NCI-H1417 treated with DMSO at 0.1 percent for 48 hours (cell line): Measurements from ENCODE around the gene ZNF578.
A peak's percentile ranks its signal among the peaks of the same experiment; 100 is the strongest.
"Not testable (repeated sequence)": the region's sequence is repeated elsewhere in the genome, so short reads cannot be mapped to it uniquely, and the experiment has no call there.

Experiments
- DNase-seq: peaks from one replicate; lab custom pipeline; 2025; lab: John Stamatoyannopoulos, UW

ZNF578 gene

DNA sequence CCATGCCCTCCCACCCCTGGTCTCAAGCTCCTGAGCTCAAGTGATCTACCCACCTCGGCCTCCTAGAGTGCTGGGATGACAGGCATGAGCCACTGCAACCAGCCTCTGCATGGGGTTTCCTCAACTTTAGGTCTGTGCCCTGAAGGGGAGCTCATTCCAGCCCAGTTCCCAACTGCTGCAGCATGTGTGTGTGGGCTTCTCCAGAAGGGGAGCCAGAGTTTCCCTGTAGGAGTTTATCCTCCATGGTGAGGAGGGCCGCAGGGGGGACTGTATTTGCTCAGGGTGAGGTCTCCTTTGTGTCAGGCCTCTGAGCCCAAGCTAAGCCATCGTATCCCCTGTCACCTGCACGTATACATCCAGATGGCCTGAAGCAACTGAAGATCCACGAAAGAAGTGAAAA, 62.8 kb downstream of the ZNF578 start:
- no peak for DNase-seq

DNA sequence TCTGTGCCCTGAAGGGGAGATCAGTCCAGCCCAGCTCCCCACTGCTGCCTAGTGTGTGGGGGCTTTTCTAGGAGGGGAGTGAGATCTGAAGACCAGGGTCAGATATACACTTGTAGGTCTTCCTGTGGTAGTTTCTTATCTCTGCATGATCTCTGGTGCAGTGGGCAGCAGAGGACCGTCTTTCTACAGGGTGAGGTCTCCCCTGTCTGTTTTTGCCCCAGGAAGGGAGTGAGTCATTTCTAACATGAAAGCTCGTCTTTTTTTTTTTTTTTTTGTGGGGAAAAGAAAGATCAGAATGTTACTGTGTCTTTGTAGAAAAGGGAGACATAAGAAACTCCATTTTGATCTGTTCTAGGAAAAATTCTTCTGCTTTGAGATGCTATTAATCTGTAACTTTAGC, 65.3 kb downstream of the ZNF578 start:
- no peak for DNase-seq

DNA sequence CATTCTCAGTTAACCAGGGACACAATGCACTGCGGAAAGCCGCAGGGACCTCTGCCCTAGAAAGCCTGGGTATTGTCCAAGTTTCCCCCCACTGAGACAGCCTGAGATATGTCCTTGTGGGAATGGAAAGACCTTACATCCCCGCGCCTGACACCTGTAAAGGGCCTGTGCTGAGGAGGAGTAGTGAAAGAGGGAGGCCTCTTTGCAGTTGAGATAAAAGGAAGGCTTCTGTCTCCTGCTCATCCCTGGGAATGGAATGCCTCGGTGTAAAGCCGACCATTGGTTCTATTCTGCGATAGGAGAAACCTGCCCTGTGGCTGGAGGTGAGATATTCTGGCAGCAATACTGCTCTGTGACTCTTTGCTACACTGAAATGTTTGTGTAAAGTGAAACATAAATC, 65.8 kb downstream of the ZNF578 start:
- not testable (repeated sequence) for DNase-seq

DNA sequence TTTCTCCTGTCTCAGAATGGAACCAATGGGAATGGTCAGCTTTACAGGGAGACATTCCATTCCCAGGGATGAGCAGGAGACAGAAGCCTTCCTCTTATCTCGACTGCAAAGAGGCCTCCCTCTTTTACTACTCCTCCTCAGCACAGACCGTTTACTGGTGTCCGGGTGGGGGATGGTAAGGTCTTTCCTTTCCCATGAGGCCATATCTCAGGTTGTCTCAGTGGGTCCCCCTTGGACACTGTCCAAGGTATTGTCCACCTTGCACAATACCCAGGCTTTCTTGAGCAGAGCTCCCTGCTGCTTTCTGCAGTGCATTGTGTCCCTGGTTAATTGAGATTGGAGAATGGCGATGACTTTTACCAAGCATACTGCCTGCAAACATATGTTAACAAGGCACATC, 66.7 kb downstream of the ZNF578 start:
- no peak for DNase-seq

DNA sequence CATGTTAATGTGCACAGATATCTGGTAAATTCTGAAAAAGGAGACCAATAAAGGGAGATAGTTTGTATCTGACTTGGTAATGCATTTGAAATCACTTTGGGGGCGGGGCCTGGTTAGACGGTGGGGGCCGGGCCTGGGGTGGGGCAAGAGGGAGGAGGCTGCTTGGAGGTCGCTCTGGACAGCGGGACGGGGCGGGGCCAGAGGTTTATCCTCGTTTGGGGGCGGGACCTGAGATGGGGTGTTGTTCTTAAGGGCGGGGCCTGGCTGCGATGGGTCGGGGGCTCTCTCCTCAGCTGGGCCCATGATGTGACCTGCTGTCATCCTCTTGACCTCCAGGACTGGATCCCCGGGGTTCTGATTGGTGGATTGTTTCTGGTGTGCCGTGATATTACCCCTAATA, 69.2 kb downstream of the ZNF578 start:
- DNase-seq: no peak

DNA sequence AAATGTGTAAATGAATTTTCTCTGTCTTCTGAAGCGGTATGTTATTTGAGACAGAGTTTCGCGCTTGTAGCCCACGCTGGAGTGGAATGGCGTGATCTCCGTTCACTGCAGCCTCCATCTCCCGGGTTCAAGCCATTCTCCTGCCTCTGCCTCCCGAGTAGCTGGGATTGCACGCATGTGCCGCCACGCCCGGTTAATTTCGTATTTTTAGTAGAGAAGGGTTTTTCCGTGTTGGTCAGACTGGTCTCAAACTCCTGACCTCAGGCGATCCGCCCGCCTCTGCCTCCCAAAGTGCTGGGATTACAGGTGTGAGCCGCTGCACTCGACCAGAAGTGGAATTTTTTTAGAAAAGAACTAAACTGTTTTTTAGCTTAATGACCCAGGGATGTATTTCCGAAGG, 70.7 kb downstream of the ZNF578 start:
- DNase-seq: no peak

DNA sequence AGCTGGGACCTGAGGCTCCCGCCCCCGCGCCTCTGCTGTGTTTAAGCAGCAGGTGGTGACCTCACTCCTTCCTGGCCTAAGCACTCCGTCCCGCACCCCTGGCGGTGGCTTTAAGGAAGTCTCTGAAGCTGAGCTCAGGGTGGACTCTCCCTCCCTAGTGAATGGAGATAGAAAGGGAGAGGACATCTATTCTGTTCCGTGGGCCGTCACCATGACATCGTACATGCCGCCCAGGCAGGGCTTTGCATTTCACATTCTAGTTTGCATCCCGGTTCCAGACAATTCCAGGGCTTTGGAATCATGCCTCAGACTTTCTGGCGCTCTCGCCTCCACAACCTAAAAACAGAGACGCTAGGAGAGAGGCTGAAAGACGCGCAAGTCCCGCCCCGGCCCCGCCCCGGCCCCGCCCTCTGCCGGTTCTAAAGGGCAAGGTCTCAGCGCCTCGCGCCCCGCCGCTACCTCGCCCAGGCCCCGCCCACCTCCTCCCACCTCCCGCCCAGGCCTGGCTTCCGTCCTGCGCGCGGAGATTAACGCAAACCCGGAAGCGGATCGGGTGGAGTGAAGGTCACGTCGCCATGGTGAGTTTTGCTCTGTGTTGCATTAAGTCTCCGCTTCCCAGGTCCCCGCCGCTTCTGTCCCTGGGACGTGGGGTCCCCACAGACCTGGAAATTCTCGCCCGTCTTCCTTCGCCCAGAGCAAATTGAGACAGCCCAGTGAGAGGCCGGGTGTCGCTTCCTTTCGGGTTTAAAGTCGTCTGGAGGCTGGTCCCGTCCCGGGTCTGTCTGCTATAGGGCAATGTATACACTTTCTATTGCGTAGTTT, 74.0 kb downstream of the ZNF578 start, which contains the start of gene ZNF808:
Gene ZNF808 (plus strand): TSS at position 535 of the 822 bp plus-strand sequence. CDS start 15,617 bp downstream, outside the sequence.
- DNase-seq: peak; percentile 51

DNA sequence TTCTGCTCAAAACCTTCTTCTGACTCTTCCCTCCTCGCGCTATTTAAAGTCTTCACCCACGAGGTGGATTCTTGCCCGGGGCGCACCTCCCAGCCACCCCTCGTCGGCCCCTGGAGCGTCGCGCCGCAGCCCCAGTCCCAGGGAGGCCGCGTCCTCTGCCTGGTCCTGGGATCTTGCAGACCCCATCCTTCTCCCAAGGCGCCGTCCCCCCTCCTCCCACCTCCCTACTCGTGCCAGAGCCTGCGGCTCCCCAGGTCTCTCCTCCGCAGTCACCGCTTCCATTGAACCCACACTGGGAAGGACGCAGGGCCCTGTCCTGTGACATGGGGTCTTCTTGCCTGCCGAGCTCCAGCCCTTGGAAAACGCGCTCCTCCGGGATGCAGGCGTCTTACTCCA, 74.6 kb downstream of the ZNF578 start:
- DNase-seq: no peak

DNA sequence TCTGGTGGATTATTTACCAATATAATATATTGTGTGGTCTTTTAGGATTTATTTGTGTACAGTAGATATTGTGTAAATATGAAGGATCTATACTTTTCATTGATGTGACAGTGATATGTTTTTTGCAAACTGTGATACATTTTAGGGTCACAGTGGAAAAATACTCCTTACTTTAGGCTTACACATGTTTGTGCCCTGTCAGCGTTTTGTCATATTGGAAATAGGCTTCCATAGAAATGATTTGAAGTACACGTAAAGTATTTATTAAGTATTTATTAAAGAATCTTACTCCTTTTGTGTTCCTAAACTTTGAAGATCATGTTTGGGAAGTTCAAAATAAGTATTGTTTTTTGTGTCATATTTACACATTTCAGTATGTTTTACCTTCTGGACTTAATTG, 79.1 kb downstream of the ZNF578 start:
- no peak for DNase-seq

DNA sequence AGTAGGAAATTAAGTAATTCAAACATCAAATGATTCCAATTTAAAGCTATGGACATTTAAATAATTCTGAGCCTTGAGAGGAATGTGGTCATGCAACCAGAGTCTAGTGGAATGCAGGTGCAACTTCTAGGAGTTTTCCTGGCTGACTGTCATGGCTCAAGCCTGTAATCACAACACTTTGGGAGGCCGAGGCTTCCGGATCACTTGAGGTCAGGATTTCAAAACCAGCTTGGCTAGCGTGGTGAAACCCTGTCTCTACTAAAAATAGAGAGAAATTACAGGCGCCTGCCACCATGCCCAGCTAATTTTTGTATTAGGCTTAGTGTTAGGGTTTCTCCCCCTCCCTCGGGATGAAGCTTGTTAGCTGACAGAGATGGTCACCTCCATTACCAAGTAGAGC, 80.5 kb downstream of the ZNF578 start:
- no peak for DNase-seq

DNA sequence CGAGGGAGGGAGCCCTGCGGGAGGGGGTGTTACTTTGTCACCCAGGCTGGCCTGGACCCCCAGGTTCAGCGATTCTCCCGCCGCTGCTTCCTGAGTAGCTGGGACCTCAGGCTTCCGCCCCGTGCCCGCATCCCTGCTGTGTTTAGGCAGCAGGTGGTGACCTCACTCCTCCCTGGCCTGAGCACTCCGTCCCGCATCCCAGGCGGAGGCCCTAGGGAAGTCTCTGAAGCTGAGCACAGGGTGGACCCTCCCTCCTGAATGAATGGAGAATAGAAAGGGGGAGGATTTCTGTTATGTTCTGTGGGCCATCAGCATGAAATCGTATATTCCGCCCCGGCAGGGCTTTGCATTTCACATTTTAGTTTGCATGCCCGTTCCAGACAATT, 82.0 kb downstream of the ZNF578 start:
- DNase-seq: not testable (repeated sequence)

DNA sequence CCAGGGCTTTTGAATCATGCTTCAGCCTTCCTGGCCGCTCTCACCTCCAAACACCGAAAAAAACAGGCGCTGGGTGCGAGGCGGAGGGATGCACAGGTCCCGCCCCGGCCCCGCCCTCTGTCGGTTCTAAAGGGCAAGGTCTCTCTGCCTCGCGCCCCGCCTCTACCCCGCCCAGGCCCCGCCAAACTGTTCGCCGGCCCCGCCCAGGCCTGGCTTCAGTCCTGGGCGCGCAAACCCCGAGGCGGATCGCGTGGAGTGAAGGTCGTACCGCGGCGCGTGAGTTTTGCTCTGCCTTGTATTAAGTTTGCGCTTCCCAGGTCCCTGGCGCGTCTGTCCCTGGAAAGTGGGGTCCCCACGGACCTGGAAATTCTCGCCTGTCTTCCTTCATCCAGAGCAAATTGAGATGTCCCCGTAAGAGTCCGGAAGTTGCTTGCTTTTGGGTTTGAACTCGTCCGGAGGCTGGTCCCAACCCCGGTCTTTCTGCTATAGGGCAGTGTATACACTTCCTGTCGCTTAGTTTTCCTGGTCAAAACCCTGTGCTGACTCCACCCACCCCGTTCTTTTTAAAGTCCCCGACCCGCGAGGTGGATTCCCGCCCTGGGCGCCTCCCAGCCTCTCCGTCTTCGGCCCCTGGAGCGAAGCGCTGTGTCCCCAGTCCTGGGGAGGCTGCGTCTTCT, 82.6 kb downstream of the ZNF578 start:
- no peak for DNase-seq

DNA sequence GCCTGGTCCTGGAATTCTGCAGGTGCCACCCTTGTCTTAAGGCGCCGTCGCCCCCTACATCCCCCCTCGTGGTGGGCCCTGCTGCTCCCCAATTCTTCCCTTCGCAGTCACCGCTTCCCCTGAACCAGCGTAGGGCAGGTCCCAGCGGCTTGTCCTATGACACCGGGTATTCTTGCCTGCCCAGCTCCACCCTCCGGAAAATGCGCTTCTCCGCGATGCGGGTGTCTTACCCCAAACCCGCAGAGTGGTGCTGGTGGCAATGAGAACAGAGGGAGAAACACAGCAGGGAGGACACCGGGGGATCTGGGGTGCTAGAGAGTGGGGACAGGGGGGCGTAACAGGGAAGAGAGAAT, 83.1 kb downstream of the ZNF578 start:
- DNase-seq: no peak

DNA sequence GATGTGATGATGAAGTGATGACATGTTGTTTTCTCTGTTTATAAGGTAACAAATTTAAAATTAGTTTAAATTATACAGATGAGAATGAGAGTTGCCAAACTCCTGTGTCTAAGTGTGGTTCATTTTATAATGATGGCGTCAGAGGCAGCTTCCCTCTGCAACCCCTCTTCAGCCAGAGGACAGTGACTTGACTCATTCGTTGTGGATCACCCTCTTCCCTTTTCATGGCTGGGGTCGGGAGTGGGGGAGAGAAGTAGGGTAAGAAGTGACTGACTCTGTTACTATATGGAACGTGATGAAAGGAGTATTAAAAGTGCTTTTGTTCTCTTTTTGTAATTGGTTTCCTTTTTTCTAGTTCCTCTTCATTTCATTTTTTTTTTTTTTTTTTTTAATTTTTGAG, 85.5 kb downstream of the ZNF578 start:
- DNase-seq: not testable (repeated sequence)

DNA sequence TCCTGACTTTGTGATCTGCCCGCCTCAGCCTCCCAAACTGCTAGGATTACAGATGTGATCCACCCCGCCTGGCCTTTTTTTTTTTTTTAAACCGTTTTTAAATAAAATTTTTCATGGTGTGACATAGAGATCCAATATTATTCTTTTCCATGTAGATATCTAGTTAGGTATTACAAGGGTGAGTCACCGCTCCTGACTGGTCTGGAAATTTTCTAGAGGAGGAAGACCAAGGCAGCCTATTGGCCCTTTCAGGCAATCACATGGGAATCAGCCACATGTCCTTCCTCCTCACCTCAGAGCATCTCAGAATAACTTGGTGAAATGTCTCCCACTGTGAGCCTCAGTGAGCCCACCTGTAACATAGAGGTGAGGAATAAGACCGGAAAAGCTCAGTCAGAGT, 87.8 kb downstream of the ZNF578 start:
- DNase-seq: not testable (repeated sequence)

DNA sequence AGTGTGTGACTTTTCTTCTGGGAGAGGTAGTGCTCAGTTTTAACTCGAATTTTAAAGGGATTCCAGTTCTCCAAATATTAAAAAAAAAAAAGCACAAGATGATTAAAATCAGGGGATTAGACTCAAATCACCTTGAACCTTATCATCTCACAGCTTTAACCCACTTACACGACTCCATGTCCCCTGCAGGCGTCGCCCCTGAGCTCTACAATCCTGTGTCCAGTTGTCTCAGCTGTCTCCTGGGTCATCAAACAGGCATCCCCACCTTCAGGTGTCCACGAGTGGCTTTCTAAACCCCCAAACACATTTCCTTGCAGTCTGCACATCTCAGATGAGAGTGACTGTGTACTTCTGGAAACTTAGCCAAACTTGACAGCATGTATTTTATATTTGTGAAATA, 88.3 kb downstream of the ZNF578 start:
- no peak for DNase-seq

DNA sequence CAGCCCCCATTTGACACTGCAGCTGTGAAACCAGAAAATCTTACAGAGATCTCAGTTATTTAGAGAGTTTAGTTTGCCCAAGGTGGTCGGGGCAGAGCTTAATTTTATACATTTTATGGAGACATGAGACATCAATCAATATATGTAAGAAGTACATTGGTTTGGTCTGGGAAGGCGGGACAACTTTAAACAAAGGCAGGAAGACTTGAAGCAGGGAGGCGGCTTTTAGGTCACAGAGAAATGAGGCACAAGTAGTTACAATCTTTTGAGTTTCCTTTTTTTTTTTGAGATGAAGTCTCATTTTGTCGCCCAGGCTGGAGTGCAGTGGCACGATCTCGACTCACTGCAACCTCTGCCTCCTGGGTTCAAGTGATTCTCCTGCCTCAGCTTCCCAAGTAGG, 89.2 kb downstream of the ZNF578 start:
- not testable (repeated sequence) for DNase-seq

DNA sequence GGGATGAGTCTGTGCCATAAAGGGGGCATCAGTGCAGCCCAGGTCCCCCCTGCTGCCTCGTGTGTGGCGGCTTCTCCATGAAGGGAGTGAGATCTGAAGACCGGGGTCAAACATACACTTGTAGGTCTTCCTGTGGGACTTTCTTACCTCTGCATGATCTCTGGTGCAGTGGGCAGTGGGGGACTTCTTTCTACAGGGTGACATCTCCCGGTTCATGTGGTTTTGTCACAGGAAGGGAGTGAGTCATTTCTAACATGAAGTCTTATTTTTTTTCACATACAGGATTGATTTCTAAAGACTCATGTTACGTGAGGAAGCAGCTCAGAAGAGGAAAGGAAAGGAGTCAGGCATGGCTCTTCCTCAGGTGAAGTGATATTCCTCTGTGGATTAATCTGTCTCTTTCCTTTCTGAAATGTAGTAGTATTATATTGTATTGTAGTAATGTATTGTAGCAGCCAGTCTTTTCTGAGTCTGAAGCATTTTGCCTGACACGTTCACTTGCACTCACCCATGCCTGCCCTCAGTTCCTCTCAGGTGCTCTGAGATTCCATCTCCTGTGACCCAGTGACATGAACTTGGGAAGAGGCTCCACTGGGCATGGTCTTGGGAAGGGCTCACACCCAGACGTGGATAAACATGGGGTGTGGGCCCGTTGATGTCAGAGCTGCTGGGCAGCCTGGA, 89.8 kb downstream of the ZNF578 start:
- DNase-seq: no peak

DNA sequence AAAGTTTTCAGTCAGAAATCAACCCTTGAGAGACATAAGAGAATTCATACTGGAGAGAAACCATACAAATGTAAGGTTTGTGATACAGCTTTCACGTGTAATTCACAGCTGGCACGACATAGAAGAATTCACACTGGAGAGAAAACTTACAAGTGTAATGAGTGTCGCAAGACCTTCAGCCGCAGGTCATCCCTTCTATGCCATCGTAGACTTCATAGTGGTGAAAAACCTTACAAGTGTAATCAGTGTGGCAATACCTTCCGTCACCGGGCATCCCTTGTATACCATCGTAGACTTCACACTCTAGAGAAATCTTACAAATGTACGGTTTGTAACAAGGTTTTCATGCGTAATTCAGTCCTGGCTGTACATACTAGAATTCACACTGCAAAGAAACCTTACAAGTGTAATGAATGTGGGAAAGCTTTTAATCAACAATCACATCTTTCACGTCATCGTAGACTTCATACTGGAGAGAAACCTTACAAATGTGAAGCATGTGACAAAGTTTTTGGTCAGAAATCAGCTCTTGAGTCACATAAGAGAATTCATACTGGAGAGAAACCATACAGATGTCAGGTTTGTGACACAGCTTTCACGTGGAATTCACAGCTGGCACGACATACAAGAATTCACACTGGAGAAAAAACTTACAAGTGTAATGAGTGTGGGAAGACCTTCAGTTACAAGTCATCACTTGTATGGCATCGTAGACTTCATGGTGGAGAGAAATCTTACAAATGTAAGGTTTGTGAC, 101.0 kb downstream of the ZNF578 start:
- no peak for DNase-seq

DNA sequence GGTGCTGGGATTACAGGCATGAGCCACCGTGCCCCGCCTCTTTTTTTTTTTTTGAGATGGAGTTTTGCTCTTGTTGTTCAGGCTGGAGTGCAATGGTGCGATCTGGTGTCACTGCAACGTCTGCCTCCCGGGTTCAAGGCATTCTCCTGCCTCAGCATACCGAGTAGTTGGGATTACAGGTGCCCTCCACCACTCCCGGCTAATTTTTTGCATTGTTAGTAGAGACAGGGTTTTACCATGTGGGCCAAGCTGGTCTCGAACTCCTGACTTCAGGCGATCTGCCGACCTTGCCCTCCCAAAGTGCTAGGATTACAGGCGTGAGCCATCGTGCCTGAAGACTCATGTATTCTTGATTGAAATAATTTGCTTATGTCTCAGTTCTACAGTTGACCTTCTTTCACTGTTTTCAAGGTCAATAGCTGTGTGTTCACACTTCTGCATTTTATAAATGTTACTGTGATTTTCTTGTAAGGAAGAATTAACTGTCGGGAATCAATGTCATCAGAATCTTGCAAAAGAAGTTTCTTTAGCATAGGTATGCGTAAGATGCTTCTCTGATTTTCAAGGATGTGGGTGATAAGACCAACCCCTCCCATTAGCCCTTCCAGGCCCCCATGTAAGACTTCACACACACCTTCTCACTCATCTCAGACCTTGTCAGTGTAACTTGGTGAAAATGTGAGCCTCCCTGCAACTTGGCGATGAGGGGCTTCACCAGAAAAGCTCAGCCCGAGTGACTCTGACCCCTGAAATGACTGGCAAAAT, 104.1 kb downstream of the ZNF578 start:
- no peak for DNase-seq

DNA sequence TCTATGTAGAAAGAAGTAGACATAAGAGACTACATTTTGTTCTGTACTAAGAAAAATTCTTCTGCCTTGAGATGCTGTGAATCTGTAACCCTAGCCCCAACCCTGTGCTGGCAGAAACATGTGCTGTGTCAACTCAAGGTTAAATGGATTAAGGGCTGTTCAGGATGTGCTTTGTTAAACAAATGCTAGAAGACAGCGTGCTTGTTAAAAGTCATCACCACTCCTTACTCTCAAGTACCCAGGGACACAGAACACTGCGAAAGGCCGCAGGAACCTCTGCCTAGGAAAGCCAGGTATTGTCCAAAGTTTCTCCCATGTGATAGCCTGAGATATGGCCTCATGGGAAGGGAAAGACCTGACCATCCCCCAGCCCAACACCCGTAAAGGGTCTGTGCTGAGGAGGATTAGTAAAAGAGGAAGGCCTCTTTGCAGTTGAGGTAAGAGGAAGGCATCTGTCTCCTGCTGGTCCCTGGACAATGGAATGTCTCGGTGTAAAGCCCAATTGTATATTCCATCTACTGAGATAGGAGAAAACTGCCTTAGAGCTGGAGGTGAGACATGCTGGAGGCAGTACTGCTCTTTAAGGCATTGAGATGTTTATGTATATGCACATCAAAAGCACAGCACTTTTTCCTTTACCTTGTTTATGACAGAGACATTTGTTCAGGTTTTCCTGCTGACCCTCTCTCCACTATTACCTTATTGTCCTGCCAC, 105.5 kb downstream of the ZNF578 start:
- DNase-seq: not testable (repeated sequence)
